ENCODE measurements around the gene PI4KA.
"Not testable (repeated sequence)": the region's sequence is repeated elsewhere in the genome, so short reads cannot be mapped to it uniquely, and the experiment has no call there.

The PI4KA gene

DNA sequence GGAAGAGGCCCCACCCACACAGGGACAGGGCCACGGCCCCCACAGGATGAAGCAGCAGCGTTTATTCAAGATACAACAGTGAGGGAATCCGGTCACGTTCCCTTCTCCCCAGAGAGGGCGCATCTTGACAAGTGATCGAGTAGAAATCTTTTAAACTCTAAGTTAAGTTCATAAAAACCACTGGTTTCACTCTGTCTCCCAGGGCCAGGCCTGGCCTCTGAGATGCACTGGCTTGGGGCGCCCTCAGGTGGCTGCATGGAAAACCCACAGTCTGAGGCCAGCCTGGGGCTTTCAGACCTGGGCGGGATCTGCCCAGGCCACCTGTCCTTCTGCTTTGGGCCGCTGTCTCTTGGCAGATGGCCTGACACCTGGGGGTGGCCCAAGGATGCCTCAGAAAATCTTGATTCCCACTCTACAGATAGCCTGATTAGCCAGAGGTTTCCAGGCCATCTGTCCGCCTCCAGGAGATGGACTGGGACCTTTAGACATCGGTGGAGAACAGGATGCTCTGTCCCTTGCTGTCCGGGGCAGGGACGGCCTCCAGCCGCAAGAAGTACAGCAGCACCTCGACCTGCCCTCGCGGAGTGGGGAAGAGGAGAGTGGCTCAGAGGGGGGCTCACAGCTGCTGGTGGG, 161.0 kb downstream of the PI4KA start:
- DNase-seq (ENCODE audit: low read depth in 1 of 2, low spot score in 1 of 2) = peak; percentile 46 to 62

DNA sequence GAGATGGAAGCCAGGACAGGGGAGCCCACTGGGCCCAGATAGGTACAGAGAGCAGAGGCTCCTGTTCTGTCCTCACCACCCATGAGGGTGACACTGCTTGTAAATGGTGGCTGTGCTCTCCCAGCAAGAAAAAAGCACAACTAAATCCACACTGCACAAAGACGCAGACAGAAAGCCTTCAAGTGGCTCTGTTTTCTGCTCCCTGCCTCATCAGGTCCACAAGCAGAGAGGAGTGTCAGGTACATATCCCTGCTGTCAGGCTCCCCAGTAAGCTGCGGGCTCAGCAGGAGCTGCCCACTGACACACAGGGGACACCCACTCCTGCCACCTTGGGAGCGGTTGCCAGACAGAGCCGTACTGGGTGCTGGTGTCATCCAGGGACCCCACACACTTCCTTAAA, 162.6 kb downstream of the PI4KA start:
- DNase-seq (ENCODE audit: low read depth in 1 of 2, low spot score in 1 of 2) = not testable (repeated sequence)

DNA sequence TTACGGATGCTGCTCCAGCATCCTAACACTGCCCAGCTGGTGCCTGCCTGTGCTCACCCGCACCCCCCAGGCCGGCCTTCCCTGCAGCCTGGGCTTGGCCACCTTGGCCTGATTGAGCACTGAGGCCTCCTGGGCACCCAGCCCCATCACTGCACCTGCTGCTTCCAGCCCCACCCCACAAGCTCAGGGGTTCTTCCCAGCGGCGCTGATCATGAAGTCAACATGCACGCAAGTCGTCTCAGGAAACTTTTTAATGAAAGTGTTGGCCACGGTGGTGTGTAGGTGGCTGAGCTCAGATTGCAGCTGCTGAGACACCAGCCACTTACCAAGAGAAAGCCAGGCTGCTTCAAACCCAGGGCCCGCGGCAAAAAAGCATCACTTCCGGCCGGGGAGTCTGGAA, 163.4 kb downstream of the PI4KA start:
- DNase-seq (ENCODE audit: low read depth in 1 of 2, low spot score in 1 of 2) = not testable (repeated sequence)

DNA sequence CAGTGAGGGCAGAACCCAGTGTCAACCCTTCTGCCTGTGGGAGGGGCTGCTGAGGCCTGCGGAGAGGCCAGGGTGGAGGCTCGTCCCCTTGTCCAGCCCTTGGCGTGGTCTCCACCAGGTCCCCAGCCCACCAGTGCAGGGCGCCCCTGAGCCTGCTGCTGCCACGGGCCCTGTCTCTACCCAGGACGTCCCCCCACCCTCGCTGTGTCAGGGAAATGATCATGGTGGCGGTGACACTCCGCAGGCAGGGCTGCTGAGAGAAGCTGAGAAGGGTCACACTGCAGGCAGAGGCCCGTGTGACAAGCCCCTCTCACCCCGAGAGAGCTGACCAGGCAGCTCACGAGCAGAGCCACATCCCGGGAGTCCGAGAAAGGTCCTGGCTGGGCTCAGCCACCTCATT, 164.4 kb downstream of the PI4KA start:
- not testable (repeated sequence) for DNase-seq (ENCODE audit: low read depth in 1 of 2, low spot score in 1 of 2)

DNA sequence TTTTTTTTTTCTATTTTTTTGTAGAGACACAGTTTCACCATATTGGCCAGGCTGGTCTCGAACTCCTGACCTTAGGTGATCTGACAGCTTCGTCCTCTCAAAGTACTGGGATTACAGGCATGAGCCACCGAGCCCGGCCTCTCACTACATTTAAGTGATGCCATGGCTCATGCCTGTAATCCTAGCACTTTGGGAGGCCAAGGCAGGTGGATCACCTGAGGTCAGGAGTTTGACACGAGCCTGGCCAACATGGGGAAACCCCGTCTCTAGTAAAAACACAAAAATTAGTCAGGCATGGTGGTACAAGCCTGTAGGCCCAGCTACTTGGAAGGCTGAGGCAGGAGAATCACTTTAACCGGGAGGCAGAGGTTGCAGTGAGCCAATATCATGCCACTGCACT, 165.7 kb downstream of the PI4KA start:
- DNase-seq (ENCODE audit: low read depth in 1 of 2, low spot score in 1 of 2) = not testable (repeated sequence)

DNA sequence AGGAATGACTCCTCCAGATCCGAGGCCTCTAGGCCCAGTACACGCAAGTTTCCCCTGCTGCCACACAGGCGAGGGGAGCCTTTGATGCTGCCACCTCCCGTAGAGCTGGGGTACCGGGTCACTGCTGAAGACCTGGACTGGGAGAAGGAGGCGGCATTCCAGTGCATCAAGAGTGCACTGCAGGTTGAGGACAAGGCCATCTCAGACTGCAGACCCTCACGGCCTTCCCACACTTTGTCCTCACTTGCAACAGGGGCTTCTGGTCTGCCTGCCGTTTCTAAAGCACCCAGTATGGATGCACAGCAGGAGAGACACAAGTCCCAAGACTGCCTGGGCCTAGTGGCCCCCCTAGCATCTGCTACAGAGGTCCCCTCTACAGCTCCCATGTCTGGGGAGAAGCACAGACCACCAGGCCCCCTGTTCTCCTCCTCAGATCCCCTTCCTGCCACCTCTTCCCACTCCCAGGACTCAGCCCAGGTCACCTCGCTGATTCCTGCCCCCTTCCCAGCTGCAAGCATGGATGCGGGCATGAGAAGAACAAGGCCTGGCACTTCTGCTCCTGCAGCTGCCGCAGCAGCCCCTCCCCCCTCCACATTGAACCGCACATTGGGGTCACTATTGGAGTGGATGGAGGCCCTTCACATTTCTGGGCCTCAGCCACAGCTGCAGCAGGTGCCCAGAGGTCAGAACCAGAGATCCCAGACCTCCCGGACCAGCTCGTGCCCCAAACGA, 167.9 kb downstream of the PI4KA start:
- not testable (repeated sequence) for DNase-seq (ENCODE audit: low read depth in 1 of 2, low spot score in 1 of 2)

DNA sequence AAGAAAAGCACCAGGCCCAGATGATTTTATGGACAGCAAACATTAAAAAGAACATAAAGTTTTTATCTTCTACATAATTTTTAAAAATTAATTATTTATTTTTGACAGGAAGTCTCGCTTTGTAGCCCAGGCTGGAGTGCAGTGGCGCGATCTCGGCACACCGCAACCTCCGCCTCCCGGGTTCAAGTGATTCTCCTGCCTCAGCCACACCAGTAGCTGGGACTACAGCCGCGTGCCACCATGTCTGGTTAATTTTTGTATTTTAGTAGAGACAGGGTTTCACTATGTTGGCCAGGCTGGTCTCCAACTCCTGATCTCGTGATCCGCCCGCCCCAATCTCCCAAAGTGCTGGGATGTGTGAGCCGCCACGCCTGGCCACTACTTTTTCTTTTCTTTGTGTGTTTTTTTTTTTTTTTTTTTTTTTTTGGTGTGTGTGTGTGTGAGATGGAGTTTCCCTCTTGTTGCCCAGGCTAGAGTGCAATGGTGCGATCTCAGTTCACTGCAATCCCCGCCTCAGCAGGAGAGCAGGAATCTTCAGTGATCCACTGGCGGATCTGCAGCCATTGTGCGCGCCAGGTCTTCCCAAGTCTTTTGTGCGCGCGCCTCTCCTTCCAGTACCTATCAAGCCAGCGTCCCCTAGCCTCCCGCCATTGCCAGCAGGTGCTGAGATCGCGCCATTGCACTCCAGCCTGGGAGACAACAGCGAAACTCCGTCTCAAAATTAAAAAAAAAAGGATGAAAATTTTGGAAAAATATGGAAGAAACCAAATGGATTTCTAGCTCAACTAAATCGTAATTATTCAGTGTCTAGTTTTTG, 171.0 kb downstream of the PI4KA start:
- not testable (repeated sequence) for DNase-seq (ENCODE audit: low read depth in 1 of 2, low spot score in 1 of 2)

DNA sequence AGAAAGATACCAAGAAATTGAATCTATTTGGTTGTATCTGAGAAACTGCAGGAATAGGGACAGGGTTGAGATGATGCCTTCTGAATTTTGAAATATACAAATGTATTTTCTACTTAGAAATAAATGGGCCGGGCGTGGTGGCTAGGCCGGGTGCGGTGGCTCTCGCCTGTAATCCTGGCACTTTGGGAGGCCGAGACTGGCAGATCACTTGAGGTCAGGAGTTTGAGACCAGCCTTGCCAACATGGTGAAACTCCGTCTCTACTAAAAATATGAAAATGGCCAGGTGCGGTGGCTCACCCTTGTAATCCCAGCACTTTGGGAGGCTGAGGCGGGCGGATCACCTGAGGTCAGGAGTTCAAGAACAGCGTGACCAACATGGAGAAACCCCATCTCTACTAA, 172.8 kb downstream of the PI4KA start:
- not testable (repeated sequence) for DNase-seq (ENCODE audit: low read depth in 1 of 2, low spot score in 1 of 2)

DNA sequence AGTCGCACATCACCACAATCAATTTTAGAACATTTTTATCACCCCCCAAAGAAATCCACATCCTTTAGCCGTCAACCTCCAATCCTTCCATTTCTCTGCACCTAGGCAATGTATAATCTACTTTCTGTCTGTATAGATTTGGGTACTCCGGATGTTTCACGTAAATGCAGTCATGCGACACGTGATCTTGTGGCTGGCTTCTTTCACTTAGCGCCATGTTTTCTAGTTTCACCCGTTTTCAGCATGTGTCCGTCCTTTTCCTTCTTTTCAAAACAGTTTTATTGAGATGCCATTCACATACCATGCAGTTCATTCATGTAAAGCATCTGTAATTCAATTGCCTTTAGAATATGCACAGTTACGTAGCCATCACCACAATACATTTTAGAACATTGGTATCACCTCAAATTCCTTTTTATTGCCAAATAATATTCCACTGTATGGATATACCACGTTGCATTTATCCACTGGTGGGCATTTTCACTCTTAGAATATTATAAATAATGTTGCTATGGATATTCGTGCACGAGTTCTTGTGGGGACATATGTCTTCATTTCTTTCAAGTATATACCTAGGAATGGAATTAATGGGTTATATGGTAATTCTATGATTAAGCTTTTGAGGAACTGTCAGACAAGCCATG, 179.7 kb downstream of the PI4KA start:
- DNase-seq (ENCODE audit: low read depth in 1 of 2, low spot score in 1 of 2) = not testable (repeated sequence)

DNA sequence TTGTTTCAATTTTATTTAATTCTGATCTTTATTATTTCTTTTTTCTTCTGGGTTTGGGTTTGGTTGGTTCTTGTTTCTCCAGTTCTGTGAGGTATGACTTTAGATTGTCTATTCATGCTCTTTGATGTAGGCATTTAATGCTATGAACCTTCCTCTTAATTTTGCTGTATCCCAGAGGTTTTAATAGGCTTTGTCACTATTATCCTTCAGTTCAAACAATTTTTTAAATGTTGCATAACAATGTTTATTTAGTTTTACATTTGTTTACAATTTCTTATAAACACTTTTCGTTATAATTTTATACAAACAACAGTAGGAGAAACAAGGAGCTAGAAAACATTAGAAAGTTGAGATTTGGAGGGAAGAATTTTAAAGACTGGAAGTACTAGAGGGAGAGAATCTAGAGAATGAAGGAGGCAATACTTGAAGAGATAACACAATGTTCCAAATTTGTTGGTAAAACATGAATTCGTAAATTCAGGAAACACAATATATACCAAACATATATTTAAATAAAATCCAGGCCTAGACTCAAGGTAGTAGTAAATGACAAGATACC, 180.8 kb downstream of the PI4KA start:
- no peak for DNase-seq (ENCODE audit: low read depth in 1 of 2, low spot score in 1 of 2)

DNA sequence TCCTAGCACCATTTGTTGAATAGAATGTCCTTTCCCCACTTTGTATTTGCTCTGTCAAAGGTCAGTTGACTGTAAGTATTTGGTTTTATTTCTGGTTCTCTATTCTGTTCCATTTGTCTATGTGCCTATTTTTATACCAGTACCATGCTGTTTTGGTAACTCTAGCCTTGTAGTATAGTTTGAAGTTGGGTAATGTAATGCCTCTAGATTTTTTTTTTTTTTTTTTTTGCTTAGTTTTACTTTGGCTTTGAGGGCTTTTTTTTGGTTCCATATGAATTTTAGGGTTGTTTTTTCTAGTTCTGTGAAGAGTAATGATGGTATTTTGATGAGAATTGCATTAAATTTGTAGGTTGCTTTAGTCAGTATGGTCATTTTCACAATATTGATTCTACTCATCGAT, 183.0 kb downstream of the PI4KA start:
- DNase-seq (ENCODE audit: low read depth in 1 of 2, low spot score in 1 of 2) = not testable (repeated sequence)

DNA sequence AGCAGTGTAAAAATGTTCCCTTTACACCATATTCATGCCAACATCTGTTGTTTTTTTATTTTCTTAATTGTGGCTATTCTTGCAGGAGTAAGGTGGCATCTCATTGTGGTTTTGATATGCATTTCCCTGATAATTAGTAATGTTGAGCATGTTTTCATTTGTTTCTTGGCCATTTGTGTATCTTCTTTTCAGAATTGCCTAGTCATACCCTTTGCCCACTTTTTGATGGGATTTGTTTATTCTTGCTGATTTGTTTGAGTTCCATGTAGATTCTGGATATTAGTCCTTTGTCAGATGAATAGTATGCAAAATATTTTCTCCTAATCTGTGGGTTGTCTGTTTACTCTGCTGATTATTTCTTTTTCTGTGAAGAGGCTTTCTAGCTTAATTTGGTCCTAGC, 183.6 kb downstream of the PI4KA start:
- DNase-seq (ENCODE audit: low read depth in 1 of 2, low spot score in 1 of 2) = no peak

DNA sequence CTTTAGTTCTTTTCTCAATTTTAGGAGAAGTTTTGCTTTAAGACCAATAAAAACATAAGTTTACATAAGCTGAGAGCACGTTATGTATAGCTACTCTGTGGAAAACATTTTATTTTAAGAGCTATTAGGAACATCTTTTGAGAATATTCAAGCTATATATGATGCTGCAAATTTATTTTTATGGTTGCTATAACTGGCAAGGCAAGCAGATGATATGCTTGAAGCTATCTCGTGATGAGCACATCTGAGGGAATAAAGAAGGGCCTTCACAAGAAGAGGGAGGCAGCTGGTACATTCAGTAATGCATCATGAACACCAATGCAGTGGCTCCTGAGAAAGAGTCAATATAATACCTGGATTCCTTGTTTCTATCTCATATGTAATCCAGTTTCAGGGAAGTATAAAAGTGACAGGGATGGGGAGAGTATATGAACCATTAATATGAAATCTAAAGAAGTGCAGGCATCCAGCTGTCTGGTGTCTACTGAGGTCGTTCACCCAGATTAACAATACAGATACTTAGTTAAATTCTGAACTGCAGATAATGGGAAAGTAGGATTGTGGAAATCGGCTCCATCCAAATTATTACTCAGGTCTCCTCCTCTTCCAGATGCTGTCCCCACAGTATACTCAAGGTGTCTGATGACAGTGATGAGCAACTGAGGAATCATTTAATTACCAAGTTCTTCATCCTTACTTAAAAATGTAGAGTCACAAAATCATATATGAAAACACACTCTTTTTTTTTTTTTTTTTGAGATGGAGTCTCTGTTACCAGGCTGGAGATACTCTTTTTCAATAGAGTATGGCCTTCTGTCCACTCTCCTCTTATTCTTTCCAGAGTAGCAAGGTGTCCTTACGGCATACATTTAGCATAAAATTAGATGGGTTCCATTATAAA, 185.1 kb downstream of the PI4KA start:
- DNase-seq (ENCODE audit: low read depth in 1 of 2, low spot score in 1 of 2) = no peak

DNA sequence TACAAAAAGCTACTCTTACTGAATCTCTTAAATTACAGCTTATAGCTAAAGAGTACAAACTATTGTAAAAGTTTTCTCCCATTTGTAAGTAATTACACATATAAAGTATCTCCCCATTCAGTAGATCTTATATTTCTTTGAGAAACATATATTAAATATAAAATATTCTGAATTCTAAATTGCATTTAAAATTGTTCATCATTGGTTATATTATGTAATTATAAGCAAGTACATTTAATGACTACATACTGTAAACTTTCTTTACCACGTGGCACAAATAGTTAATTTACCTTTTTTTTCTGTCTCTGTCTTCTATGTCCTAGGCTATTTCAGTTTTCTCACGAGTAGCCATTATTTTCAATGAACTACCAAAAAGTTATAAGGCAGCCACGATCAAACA, 185.9 kb downstream of the PI4KA start:
- no peak for DNase-seq (ENCODE audit: low read depth in 1 of 2, low spot score in 1 of 2)

DNA sequence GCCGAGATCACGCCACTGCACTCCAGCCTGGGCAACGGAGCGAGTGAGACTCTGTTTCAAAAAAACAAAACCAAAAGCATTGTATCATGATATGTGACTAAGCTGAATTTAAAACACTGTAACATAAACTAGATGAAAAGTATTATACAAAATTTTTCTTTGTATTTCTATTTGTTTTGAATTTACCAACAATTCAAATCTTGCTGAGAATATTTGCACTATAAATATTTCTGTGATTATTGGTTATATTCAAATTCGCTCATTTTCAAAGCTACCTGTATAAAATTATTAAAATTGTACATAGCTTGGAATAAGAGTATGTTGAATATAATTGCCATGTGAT, 186.6 kb downstream of the PI4KA start:
- no peak for DNase-seq (ENCODE audit: low read depth in 1 of 2, low spot score in 1 of 2)

DNA sequence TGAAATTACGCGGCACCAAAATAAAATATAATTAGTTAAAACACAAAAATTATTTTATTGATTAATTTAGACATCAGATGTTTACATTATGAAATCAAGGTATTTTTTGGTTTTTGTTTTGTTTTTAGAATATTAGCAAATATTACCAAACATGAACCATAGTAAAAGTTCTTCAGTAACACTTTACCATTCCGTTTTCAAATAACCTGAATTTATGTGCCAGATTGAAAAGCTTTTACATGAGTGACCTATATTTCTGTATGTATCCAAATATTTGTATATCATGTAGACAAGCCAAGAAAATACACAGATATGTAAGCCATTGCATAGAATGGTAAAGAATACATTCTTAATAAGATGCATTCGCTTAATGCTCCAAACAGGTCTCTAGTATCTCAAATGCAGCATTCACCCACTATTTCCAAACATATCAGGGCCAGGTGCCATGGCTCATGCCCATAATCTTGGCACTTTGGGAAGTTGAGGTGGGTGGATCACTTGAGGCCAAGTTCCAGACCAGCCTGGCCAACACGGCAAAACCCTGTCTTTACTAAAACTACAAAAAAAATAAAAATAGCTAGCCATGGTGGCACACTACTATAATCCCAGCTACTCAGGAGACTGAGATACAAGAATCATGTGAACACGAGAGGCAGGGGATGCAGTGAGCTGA, 187.1 kb downstream of the PI4KA start:
- DNase-seq (ENCODE audit: low read depth in 1 of 2, low spot score in 1 of 2) = no peak

DNA sequence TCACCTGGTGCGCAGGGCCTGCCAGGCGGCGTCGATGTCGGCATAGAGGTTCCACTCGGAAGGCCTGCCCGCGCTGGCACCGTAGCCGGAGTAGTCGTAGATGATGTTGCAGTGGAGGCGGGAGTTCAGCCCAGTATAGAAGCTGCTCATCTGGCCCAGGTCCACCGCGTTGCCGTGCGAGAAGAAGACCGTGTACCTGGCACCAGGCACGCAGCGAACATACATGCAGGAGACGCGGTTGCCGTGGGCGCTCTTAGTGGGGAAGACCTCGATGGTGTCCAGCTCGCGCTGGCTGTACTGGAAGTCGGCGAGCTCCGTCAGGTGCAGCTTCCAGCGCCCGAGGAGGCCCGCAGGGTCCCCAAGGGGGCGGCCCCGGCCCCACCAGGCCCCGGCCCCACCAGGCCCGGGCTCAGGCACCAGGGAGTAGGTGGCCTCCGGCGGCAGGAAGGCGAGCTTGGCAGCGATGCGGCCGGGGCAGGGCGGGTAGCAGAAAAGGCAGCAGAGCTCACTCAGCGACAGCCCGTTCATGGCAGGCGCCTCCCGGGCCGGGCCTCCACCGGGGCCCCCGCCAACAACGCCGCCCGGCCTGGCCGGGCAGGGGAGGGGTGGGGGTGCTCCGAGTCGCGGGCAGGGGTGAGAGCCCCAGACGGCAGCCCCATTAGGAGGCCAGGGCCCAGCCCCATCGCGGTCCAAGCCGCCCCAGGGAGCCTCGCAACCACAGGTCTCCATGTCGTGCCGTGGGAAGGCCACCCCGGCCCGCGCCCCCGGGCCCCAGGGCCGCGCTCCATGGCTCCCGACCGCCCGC, 188.0 kb downstream of the PI4KA start:
- not testable (repeated sequence) for DNase-seq (ENCODE audit: low read depth in 1 of 2, low spot score in 1 of 2)

DNA sequence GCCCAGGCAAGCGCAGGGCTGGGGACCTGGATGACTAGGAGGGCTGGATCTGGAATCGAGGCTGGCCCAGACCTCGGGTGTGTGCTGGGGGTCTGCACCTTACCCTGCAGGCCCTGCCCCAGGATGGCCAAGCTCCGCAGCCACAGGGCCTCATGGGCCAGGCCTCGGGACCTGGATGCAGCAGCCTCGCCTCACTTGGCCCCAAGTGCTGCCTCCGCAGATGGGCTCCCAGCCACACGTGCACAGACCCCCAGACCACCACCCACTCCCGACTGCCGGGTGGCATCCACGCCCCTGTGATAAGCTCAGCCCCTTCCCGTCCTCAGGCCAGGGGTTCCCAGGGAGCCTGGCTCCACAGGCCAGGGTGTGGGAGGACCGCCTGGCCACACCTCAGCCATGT, 188.7 kb downstream of the PI4KA start:
- DNase-seq (ENCODE audit: low read depth in 1 of 2, low spot score in 1 of 2) = not testable (repeated sequence)

DNA sequence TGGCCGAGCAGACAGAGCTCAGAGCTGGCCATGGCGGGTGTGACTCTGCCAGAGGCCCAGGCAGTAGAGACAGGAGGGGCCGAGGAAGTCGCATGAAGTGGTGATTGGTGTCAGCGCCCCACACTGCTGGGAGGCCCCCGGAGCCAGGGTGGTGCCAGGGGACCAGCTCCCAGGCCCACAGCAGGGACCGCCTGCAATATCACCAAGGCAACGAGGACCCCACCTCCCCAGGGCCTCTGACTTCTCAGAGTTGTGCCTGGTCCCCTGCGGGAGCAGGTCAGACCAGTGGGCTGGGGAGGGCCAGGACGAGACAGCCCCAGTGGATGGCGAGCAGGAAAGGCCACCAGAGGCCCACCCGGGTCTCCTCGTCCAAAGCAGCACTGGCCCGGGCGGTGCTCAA, 189.1 kb downstream of the PI4KA start:
- not testable (repeated sequence) for DNase-seq (ENCODE audit: low read depth in 1 of 2, low spot score in 1 of 2)

Measured in activated CD4-positive, alpha-beta T cell treated with anti-CD3 and anti-CD28 coated beads, Interleukin-2, amount 50 U/mL, for 24 hours (primary cell).